Trophoblast cell (in vitro differentiated cells and primary cell): Measurements from ENCODE around the gene PRLR.

Experiments
- DNase-seq, 2 donors: peaks; one replicate each; pipeline ENCODE4 v3.0.0-alpha.2; 2016
- H2AFZ ChIP-seq: 2 replicates; pipeline ENCODE4 v1.6.1; 2013; ENCODE audit warnings: low read length, moderate library complexity, mild to moderate bottlenecking; ENCODE audit not compliant: insufficient read depth, poor library complexity
- H2AK5ac ChIP-seq: 2 replicates; pipeline ENCODE4 v1.6.1; 2013; ENCODE audit warnings: mild to moderate bottlenecking, low read length
- H2BK120ac ChIP-seq: 2 replicates; pipeline ENCODE4 v1.6.1; 2013; ENCODE audit warnings: low read length, mild to moderate bottlenecking, moderate library complexity; ENCODE audit not compliant: insufficient read depth, poor library complexity
- H2BK12ac ChIP-seq: 2 replicates; pipeline ENCODE4 v1.6.1; 2013; ENCODE audit warnings: mild to moderate bottlenecking, low read length, moderate library complexity
- H2BK5ac ChIP-seq: 2 replicates; pipeline ENCODE4 v1.6.1; 2013; ENCODE audit warnings: low read length, low read depth, moderate library complexity, mild to moderate bottlenecking; ENCODE audit not compliant: poor library complexity
- H3K14ac ChIP-seq: 2 replicates; pipeline ENCODE4 v1.6.1; 2013; ENCODE audit warnings: mild to moderate bottlenecking, low read length
- H3K18ac ChIP-seq: 2 replicates; pipeline ENCODE4 v1.6.1; 2013; ENCODE audit warnings: mild to moderate bottlenecking, low read length
- H3K23ac ChIP-seq: 2 replicates; pipeline ENCODE4 v1.6.1; 2013; ENCODE audit warnings: low read length
- H3K27ac ChIP-seq: 2 replicates; pipeline ENCODE4 v1.5.1; 2013; ENCODE audit warnings: low read depth, mild to moderate bottlenecking, inconsistent platforms, low read length, moderate library complexity
- H3K27me3 ChIP-seq: 2 replicates; pipeline ENCODE4 v1.6.1; 2013; ENCODE audit warnings: inconsistent platforms, mild to moderate bottlenecking, low read length, moderate library complexity; ENCODE audit not compliant: insufficient read depth
- H3K36me3 ChIP-seq, 2 experiments: 1 replicate in 1 of 2; 2 replicates in 1 of 2; pipeline ENCODE4 v1.6.1; 2013; ENCODE audit warnings: low read length in 2 of 2, mild to moderate bottlenecking in 2 of 2, moderate library complexity in 1 of 2; ENCODE audit not compliant: insufficient read depth in 2 of 2, control insufficient read depth in 1 of 2
- H3K4ac ChIP-seq: 2 replicates; pipeline ENCODE4 v1.6.1; 2013; ENCODE audit warnings: low read depth, mild to moderate bottlenecking, low read length, moderate library complexity
- H3K4me1 ChIP-seq, 2 experiments: 1 replicate in 1 of 2; 2 replicates in 1 of 2; pipeline ENCODE4 v1.6.1; 2013; ENCODE audit warnings: low read length in 2 of 2, mild to moderate bottlenecking in 2 of 2, moderate library complexity in 1 of 2; ENCODE audit not compliant: insufficient read depth in 2 of 2, control insufficient read depth in 1 of 2
- H3K4me2 ChIP-seq: 2 replicates; pipeline ENCODE4 v1.6.1; 2013; ENCODE audit warnings: inconsistent platforms, mild to moderate bottlenecking, low read length, moderate library complexity
- H3K4me3 ChIP-seq: 2 replicates; pipeline ENCODE4 v1.5.1; 2013; ENCODE audit warnings: mild to moderate bottlenecking, low read depth, low read length, inconsistent platforms
- H3K79me1 ChIP-seq: one replicate; pipeline ENCODE4 v1.6.1; 2013; ENCODE audit warnings: low read length
- H3K79me2 ChIP-seq: 2 replicates; pipeline ENCODE4 v1.6.1; 2013; ENCODE audit warnings: low read length, mild to moderate bottlenecking; ENCODE audit not compliant: control insufficient read depth, insufficient read depth, poor library complexity
- H3K9ac ChIP-seq: 2 replicates; pipeline ENCODE4 v1.6.1; 2013; ENCODE audit warnings: mild to moderate bottlenecking, low read length
- H3K9me3 ChIP-seq: 2 replicates; pipeline ENCODE4 v1.6.1; 2013; ENCODE audit warnings: low read depth, mild to moderate bottlenecking, control low read depth, inconsistent platforms, low read length; ENCODE audit not compliant: insufficient read depth
- H4K12ac ChIP-seq: 2 replicates; pipeline ENCODE4 v1.6.1; 2013; ENCODE audit warnings: low read depth, mild to moderate bottlenecking, low read length, moderate library complexity
- H4K8ac ChIP-seq: 2 replicates; pipeline ENCODE4 v1.6.1; 2013; ENCODE audit warnings: low read depth, mild to moderate bottlenecking, low read length, moderate library complexity
- H4K91ac ChIP-seq: one replicate; pipeline ENCODE4 v1.6.1; 2013; ENCODE audit warnings: low read depth, mild to moderate bottlenecking, low read length, moderate library complexity
- WGBS: extraction: QIAGEN DNeasy Blood & Tissue Kit; methylation state at CpG from one replicate; pipeline ENCODE4 v1.1.7; 2013; ENCODE audit warnings: missing lambda C conversion rate; ENCODE audit not compliant: insufficient read length, insufficient coverage; ENCODE audit errors: extremely low coverage; 5-methylcytosine and 5-hydroxymethylcytosine counted together

PRLR gene

DNA sequence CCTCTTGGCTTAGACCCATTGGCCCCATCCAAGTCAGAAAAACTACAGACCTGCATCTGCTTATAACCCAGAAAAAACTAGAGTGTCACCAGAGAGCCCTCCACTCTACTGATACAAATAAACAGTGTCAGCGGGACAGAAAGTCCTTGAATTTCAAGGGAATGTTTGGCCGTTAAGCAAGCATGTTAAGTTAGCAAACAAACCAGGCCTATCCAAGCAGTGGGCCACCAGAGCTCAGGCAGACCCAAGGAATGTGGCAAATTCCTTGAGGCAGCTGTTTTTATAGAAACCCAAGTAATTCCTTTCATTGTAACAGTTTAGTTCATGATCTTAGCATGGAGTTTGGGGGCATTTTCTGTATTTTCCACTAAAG is 70.9 kb downstream of the PRLR start:
- no peak overlapping the region for H2AFZ ChIP-seq
- H3K4me3 ChIP-seq, result no peak overlapping the region
- H4K91ac ChIP-seq, result no peak overlapping the region
- H3K18ac ChIP-seq, result no peak overlapping the region
- H4K8ac ChIP-seq, result no peak overlapping the region
- no peak overlapping the region for H2BK12ac ChIP-seq
- H3K4me1 ChIP-seq, result peaks cover 0 to 2% of the 10 kb centered on the region in 2 experiments
- no peak for DNase-seq
- H3K36me3 ChIP-seq, result no peaks in the 10 kb centered on the region
- H3K27ac ChIP-seq, result no peak overlapping the region
- no peak overlapping the region for H3K4ac ChIP-seq
- no peak overlapping the region for H2AK5ac ChIP-seq
- no peak overlapping the region for H3K4me2 ChIP-seq
- H4K12ac ChIP-seq, result no peak overlapping the region
- no peaks in the 10 kb centered on the region for H3K9me3 ChIP-seq
- H2BK120ac ChIP-seq, result no peak overlapping the region
- H3K9ac ChIP-seq, result no peak overlapping the region
- no peaks in the 10 kb centered on the region for H3K79me2 ChIP-seq
- no peaks in the 10 kb centered on the region for H3K79me1 ChIP-seq
- no CpG with 5 or more reads among the region's 2 CpGs for WGBS
- no peak overlapping the region for H2BK5ac ChIP-seq
- H3K23ac ChIP-seq, result no peak overlapping the region
- no peaks in the 10 kb centered on the region for H3K27me3 ChIP-seq
- no peak overlapping the region for H3K14ac ChIP-seq

DNA sequence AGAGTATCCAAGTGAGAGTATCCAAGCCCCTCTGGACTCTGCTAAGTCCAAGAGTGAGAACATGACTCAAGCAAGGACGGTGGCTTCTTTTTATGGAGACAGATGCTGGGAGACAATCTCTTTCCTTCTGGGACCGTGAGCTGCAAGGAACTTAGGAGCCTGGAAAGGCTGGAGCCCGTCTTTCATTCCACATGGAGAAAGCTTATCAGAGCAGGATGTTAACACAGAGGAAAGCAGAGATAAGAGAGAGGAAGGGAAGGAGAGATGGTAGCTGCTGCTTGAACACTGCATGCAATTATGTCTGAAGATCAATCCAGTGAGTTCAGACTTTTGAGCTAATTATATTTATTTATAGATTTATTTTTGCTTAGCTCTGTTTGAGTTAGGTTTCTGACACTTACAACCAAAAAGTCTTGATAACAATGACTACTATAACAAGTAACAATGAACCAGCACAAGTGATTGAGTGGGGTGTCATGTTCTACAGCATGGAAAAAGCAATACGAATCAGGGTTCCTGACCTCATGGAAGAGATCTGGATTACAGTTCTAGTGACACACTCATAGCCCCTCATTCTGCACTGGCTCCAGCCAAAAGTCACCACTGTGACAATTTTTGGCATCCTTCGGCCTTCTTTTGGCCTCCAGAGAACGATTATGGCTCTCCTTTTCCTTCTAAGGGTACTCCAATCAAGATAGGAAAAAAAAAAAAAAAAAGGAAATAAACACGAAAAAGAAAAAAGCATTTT is 71.5 kb downstream of the PRLR start:
- Histone ChIP-seq H3K27ac (no peak overlapping the region), H3K27me3 (no peaks in the 10 kb centered on the region), H3K23ac (no peak overlapping the region), H3K9me3 (no peaks in the 10 kb centered on the region), H3K36me3 (no peaks in the 10 kb centered on the region), H3K4me2 (no peak overlapping the region), H4K91ac (no peak overlapping the region), H3K18ac (no peak overlapping the region), H3K14ac (no peak overlapping the region), H2AFZ (no peak overlapping the region), H4K8ac (no peak overlapping the region), H2BK120ac (no peak overlapping the region), H2AK5ac (no peak overlapping the region), H3K4me3 (no peak overlapping the region), H4K12ac (no peak overlapping the region), H3K79me1 (no peaks in the 10 kb centered on the region), H3K79me2 (no peaks in the 10 kb centered on the region), H2BK12ac (no peak overlapping the region), H3K9ac (no peak overlapping the region), H2BK5ac (no peak overlapping the region), H3K4ac (no peak overlapping the region), H3K4me1 (peaks cover 0 to 2% of the 10 kb centered on the region in 2 experiments)
- DNase-seq, result no peak
- no CpG with 5 or more reads among the region's 7 CpGs for whole genome bisulfite sequencing

- no peak for DNase-seq
- H2BK5ac ChIP-seq, result no peak overlapping the region
These were observed 72.1 kb downstream of the PRLR start for GRCh38 chr5:35158204-35158603.

DNA sequence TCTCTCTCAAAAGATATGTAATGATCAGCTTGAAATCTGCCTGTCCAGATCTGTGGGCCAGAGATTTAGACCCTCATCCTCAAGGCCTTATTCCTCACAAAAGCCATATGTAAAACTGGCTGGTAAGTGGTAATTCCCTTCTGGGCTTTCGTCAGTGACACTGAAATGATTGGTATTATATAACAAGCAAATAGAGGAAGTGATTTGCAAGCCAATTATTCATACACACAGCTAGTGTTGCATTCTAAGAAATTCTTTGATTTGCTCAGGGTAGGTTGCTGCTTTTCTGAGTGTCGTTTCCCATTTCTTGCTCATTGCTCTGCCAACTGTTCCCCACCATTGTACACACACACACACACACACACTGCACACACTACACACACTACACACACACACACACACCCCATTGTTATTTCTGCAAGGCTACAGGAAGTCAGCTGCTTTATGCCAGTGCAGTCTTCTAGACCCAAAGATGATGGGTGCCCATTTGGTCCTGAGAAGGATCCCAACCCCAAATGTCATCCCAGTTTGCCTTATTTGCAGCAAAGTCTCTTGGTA is 76.8 kb downstream of the PRLR start:
- Histone ChIP-seq H3K4ac (no peak overlapping the region), H2BK120ac (no peak overlapping the region), H3K9ac (no peak overlapping the region), H3K4me2 (no peak overlapping the region), H3K23ac (no peak overlapping the region), H3K14ac (no peak overlapping the region), H3K4me1 (no peaks in the 10 kb centered on the region), H4K91ac (no peak overlapping the region), H3K79me1 (no peaks in the 10 kb centered on the region), H3K9me3 (no peaks in the 10 kb centered on the region), H3K27me3 (no peaks in the 10 kb centered on the region), H2AFZ (no peak overlapping the region), H2BK5ac (no peak overlapping the region), H3K36me3 (no peaks in the 10 kb centered on the region), H4K8ac (no peak overlapping the region), H4K12ac (no peak overlapping the region), H2BK12ac (no peak overlapping the region), H2AK5ac (no peak overlapping the region), H3K4me3 (no peak overlapping the region), H3K79me2 (no peaks in the 10 kb centered on the region), H3K27ac (no peak overlapping the region), H3K18ac (no peak overlapping the region)
- no peak for DNase-seq
- WGBS, result no CpG with 5 or more reads among the region's 2 CpGs

More at GRCh38 chr5:35158204-35158603, 72.1 kb downstream of the PRLR start:
- Histone ChIP-seq H3K27ac (no peak overlapping the region), H4K8ac (no peak overlapping the region), H3K27me3 (no peaks in the 10 kb centered on the region), H3K79me2 (no peaks in the 10 kb centered on the region), H4K91ac (no peak overlapping the region), H3K4me2 (no peak overlapping the region), H3K36me3 (no peaks in the 10 kb centered on the region), H3K23ac (no peak overlapping the region), H3K79me1 (no peaks in the 10 kb centered on the region), H3K4me3 (no peak overlapping the region), H2AK5ac (no peak overlapping the region), H3K18ac (no peak overlapping the region), H3K9me3 (no peaks in the 10 kb centered on the region), H4K12ac (no peak overlapping the region), H3K4ac (no peak overlapping the region), H3K4me1 (peaks cover 0 to 2% of the 10 kb centered on the region in 2 experiments), H3K9ac (no peak overlapping the region), H2AFZ (no peak overlapping the region), H2BK12ac (no peak overlapping the region), H2BK120ac (no peak overlapping the region), H3K14ac (no peak overlapping the region)
- no CpG with 5 or more reads among the region's 3 CpGs for WGBS
